HCT116 (cell line): Measurements from ENCODE around the gene ZBTB20.

Experiments
- EGR1 ChIP-seq: IDR thresholded peaks from 2 replicates; pipeline ENCODE4 v1.6.1; 2012; ENCODE audit warnings: low read depth
- FOSL1 ChIP-seq: IDR thresholded peaks from 2 replicates; pipeline ENCODE4 v1.6.1; 2012; ENCODE audit warnings: low read depth
- POLR2A ChIP-seq: IDR thresholded peaks from 2 replicates; pipeline ENCODE4 v1.7.0; 2011; ENCODE audit warnings: borderline replicate concordance; ENCODE audit not compliant: insufficient read depth, insufficient read length; ENCODE audit errors: extremely low read depth
- POLR2AphosphoS5 ChIP-seq: IDR thresholded peaks from 2 replicates; pipeline ENCODE4 v1.6.1; 2011; ENCODE audit warnings: mild to moderate bottlenecking, low read depth, low read length, moderate library complexity
- YY1 ChIP-seq: IDR thresholded peaks from 2 replicates; pipeline ENCODE4 v1.6.1; 2011; ENCODE audit warnings: low read length, low read depth, moderate library complexity, mild to moderate bottlenecking; ENCODE audit not compliant: insufficient replicate concordance; ENCODE audit errors: extremely low read depth
- TF ChIP-seq, protein P1 (sequence below), 3 experiments: fragments of 200-600 bp in 1 of 3; sonication (generic) in 1 of 3; IDR thresholded peaks in 2 of 3; conservative IDR thresholded peaks in 1 of 3; 2 replicates each; pipeline ENCODE4 v1.5.1; 2012 to 2017; ENCODE audit warnings: low read depth in 2 of 3, low read length in 2 of 3, antibody characterized with exemption in 1 of 3, borderline replicate concordance in 1 of 3, control low read depth in 1 of 3, mild to moderate bottlenecking in 1 of 3, mixed read lengths in 1 of 3, mixed run types in 1 of 3, moderate library complexity in 1 of 3; ENCODE audit not compliant: insufficient read depth in 1 of 3
- TF ChIP-seq, protein P2 (sequence below): IDR thresholded peaks from 2 replicates; pipeline ENCODE4 v1.6.1; 2012

DNA sequence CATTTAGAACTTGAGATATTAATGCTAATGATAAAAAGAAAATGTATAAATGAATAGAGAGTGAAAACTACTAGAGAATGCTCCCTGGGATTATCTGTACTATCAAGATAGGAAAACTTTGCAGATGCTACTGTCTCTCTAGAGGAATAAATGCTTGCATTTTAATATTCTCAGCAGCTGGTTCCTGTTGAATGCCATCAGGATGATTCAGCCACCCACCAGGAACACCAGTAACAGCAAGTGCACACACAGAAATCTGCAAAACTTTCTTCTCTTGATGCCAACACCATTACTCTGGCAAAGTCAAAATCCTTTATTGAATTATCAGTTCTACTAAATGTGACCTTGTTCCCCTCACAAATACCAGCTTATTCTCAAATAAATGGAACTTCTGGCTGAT, 704.8 kb downstream of the ZBTB20 start:
- TF ChIP-seq, protein P1, sequence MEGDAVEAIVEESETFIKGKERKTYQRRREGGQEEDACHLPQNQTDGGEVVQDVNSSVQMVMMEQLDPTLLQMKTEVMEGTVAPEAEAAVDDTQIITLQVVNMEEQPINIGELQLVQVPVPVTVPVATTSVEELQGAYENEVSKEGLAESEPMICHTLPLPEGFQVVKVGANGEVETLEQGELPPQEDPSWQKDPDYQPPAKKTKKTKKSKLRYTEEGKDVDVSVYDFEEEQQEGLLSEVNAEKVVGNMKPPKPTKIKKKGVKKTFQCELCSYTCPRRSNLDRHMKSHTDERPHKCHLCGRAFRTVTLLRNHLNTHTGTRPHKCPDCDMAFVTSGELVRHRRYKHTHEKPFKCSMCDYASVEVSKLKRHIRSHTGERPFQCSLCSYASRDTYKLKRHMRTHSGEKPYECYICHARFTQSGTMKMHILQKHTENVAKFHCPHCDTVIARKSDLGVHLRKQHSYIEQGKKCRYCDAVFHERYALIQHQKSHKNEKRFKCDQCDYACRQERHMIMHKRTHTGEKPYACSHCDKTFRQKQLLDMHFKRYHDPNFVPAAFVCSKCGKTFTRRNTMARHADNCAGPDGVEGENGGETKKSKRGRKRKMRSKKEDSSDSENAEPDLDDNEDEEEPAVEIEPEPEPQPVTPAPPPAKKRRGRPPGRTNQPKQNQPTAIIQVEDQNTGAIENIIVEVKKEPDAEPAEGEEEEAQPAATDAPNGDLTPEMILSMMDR (IDR thresholded peaks at IDR 0.05 in 2 of 3, conservative IDR thresholded peaks at IDR 0.05 in 1 of 3; ENCODE audit: borderline replicate concordance in 1 of 3, insufficient read depth in 1 of 3, low read depth in 2 of 3, low read length in 2 of 3), result no peak
- TF ChIP-seq EGR1 (no peak), YY1 (no peak), POLR2AphosphoS5 (no peak), FOSL1 (peak; percentile 41; the same call in 1 of the 2 replicates), POLR2A (no peak)
- TF ChIP-seq, protein P2, sequence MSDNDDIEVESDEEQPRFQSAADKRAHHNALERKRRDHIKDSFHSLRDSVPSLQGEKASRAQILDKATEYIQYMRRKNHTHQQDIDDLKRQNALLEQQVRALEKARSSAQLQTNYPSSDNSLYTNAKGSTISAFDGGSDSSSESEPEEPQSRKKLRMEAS, result no peak
